GM21825 (cell line): Measurements from ENCODE around the gene UTF1.
A peak's percentile ranks its signal among the peaks of the same experiment; 100 is the strongest.
"Not testable (repeated sequence)": the region's sequence is repeated elsewhere in the genome, so short reads cannot be mapped to it uniquely, and the experiment has no call there.

Experiments used
- ATAC-seq: cut with Tn5 transposase; IDR thresholded peaks from one replicate; pipeline ENCODE4 v1.9.1; 2021; ENCODE audit warnings: mild to moderate bottlenecking, moderate library complexity; ENCODE audit not compliant: unreplicated experiment

Gene UTF1

DNA sequence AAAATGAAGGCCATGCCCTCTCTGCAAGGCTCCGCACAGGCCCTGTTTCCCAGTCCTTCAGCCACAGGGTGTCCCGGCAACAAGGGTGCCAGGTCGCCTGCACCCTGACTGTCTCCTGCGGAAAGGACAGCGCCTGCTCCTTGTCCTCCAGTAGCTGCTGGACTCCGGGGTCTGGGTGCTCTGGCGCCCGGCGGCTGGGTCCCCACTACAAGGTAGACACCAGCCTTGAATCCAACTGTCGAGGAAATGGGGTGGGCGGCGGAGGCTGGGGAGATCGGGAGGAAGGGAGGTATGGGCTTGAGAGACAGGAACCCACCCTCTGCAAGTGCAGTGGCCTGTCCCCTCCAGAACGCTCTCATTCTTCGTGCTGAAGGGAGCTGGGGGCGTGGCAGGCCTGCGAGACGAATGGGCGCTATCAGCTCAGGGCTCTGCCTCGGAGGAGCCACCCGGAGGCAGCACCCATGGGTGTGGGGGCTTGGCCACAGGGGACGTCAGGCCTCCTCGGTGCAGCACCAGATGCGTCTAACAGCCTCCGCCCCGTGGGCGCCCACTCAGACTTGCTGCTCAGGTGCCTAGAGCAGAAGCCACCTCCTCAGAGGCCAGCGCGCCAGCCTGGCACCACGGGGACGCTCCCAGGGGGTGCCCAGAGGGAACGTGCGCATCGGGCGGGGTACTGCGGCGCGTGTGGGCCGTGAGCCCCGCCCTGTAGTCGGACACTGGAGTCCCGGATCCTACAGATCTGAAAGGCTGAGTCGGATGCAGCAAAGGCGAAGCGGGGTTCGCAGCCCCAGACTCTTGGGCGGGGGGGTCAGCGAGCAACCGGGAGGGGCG is 31.1 kb downstream of the UTF1 start:
- ATAC-seq: peak; percentile 44

DNA sequence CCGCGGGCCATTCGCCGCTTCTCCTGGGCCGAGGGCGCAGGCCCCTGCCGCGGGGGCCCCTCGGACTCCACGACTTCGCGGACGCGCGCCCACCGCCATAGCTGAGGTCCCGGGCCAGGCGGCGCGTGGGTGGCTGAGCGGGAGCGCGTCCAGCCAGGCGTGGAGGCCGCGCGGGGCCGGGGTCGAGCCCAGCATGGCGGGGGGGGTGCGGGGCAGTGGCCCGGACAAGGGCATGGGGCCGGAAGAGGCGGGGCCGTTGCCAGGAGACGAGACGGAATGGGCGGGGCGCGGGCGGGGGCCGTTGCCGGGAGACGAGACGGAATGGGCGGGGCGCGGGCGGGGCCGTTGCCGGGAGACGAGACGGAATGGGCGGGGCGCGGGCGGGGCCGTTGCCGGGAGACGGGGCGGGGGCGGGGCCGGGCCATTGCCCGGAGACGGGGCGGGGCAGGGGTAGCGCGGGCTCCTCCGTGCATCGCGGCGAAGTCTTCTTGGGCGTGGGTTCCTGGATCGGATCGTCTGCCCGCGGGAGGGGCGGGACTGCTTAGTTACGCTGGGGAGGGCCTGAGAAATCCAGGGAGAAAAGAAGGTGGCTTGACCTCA is 31.8 kb downstream of the UTF1 start:
- peak; percentile 43 for ATAC-seq

DNA sequence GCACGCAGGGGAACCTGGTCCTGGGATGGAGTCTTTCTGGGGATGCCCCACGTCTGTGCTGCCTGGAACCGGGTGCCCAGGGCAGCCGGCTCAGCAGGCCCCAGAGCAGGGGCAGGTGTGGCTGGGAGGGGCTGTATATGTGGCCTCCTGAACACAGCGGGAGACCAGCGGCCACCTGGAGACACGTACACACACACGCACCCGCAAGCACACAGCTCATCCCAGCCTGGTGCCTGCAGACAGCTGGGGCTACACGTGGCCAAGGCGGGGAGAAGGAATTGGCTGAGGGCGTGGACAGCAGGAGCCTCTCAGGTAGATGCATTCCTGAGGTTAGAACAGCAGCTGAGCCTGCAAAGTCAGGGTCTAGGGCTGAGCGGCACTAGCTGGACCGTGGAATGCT is 32.7 kb downstream of the UTF1 start:
- ATAC-seq: no peak

DNA sequence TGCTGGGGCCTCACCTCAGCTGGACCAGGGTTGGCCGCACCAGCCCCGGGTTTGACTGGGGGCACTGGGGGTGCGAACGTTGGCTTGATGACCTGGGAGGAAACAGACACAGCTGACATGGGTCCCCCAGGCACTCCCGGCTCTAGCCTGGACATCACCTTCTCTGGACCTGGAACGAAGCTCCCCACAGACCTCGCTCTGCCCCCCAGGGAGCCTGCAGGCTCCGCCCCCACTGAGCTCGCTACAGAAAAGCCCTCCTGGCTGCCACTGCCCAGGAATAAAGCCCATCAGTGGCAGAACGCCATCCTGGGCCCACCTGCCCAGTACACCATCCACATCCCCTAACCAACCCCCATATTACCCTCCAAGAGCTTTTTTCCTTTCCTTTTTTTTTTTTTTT is 33.7 kb downstream of the UTF1 start:
- ATAC-seq: no peak

DNA sequence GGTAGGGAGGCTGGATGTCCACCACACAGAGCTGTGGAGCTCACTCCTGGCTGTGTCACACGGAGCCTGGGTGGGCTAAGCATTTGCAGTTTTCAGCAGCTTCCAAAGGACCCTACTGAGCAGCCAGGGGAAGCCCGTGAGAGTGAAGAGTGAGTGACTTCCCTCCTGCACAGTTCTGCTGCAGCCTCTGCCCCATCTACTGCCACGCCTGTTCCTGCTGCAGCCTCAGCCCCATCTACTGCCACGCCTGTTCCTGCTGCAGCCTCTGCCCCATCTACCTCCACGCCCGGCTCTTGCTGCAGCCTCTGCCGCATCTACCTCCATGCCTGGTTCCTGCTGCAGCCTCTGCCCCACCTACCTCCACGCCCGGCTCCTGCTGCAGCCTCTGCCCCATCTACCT is 34.4 kb downstream of the UTF1 start:
- ATAC-seq: no peak

DNA sequence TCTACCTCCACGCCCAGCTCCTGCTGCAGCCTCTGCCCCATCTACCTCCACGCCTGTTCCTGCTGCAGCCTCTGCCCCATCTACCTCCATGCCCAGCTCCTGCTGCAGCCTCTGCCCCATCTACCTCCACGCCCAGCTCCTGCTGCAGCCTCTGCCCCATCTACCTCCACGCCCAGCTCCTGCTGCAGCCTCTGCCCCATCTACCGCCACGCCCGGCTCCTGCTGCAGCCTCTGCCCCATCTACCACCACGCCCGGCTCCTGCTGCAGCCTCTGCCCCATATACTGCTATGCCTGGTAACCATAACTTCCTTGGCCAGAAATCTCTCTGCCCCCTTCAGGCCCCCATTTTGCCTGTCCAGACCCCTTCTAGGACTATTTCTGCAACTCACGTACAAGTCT is 35.0 kb downstream of the UTF1 start:
- not testable (repeated sequence) for ATAC-seq

DNA sequence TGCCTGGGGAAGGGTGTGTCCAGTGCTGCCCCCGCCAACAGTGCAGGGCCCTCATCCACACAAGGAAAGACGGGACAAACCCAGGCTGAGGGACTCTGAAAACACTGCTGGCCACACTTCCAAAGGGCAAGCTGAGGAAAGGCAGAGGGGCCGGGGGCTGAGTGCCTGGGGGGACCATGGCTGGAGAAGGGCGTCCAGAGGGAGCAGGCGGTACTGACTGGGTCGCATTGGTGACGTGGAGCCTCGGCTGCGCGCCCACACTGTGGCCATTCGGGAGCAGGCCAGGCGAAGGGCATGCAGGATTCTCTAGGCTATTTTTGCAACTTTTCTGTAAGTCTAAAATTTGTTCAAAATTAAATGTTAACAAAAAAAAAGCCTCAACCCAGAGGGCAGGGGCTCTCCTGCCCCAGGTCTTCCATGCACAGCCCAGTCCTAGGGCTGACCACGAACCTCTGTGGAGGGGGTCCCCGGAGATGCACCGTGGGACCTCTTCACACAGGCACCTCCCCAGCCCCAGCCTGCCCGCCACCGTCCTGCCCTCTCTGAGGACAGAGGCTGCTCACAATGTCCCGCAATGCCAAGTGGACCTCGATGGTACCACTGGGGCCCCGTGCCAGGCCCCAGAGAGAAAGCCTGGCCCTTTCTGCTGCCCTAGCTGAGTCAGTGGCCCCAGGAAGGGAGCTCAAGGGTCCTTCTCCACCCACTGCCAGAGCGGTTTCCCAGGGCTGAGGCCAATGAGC is 36.2 kb downstream of the UTF1 start:
- ATAC-seq: no peak

DNA sequence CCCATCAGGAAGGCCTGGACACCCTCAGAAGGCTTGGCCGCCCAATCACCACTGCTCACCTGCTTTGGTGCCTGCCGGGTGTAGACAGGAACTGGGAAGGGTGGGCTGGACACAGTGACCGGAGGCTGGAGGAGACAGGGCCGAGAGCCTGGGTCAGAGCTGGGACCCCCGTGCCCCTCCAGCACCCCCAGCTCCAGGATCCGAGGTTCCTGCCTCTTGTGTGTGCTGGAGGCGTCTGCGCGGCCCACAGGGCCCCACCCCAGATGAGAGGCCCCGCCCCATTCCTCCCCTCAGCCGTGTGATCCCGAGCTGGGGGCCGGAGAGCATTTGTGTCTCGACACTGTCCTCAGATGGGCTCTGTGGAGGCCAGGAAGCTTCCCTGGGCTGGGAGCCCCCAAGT is 37.3 kb downstream of the UTF1 start:
- no peak for ATAC-seq

DNA sequence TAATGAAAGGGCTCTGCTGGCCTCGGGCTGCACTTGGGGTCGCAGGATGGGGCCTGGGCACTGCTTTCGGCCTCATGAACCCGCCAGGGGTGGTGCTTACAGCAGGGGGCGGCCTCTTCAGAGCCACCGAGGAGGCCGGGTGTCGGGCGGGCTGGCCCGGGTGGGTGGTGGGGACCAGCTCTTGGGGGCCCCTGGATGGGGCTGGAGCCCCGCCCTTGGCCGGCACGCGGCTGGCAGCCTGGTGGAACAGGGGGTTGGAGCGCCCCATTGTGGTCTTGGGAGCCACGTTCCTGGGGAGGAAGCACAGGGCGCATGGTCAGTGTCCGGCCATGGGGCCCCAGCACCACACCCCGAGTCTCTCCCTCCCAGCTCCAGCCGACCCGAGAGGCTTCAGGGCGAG is 37.8 kb downstream of the UTF1 start:
- ATAC-seq: no peak

DNA sequence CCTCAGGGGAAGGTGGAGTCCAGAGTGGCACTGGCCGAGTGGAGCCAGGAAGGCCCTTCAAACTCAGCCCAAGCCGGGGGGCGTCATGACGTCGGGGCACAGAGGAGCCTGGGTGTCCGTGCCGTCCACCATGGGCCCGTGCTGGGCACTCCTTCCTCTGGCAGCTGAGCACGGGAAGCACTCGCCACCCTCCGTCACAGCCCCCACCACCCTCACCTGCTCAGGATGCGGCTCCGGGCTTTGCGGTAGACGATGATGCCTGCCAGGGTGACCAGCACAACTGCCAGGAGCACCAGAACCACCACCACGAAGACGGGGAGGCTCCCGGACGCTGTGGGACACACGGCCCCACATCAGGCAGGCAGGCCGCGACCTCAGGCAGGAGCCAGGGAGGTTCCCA is 38.5 kb downstream of the UTF1 start:
- ATAC-seq: no peak

DNA sequence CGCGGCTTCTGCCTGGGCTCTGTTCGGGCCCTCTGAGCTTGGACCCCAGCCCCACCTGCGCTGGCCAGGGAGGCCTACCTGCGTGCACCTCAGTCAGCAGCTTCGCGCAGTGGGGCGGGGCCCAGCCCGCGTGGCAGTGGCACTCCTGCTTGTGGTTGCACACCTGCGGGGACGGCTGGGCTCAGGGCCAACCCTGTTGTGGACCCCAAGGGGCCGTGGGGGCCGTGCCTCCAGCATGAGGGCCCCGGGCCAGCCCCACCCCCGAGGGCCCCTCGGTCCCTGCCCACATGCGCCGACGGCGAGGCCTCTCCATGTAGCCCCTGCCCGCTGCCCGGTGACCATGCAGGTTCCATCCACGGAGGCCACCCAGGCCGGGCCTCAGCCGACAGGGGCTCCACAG is 39.4 kb downstream of the UTF1 start:
- no peak for ATAC-seq

DNA sequence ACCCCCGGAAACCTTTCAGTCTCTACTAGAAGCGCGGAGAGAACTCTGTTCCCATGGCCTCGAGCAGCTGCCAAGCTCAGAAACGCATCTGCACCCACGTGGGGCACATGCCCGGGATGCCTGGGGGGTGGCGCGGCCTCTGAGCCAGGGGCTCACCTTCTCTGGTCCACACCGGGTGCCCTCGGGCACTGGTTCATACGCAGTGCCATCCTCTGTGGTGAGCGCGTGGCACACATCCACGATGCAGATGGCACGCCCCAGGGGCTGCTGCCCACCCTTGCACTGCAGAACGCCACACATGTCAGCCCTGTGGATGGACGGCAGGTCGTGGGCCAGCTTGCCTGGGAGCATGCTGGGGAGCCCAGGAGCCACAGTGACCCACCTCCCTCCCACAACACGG is 40.2 kb downstream of the UTF1 start:
- no peak for ATAC-seq

DNA sequence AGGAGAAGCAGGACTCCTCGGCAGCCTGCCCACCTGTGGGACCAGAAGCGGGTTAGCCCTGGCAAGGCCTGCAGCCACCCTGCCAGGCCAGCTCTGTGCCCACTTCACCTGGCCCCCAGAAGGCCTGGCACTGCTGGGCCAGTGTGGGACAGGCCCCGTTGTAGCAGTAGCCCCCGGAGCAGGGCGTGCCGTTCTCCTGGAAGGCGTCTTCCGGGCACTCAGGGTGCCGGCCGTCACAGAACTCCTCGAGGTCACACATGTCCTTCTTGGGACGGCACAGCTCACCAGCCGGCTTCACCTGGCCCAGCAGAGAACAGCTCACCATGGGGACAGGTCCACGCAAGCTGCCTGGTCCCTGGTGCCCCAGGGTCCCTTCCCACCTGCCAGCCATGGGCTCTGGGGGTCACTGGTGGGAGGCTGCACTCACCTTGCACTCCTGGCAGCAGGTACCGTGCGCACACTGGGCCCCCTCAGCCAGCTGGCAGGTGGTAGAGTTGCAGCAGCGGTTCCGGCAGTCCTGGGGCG is 40.8 kb downstream of the UTF1 start:
- ATAC-seq: no peak

DNA sequence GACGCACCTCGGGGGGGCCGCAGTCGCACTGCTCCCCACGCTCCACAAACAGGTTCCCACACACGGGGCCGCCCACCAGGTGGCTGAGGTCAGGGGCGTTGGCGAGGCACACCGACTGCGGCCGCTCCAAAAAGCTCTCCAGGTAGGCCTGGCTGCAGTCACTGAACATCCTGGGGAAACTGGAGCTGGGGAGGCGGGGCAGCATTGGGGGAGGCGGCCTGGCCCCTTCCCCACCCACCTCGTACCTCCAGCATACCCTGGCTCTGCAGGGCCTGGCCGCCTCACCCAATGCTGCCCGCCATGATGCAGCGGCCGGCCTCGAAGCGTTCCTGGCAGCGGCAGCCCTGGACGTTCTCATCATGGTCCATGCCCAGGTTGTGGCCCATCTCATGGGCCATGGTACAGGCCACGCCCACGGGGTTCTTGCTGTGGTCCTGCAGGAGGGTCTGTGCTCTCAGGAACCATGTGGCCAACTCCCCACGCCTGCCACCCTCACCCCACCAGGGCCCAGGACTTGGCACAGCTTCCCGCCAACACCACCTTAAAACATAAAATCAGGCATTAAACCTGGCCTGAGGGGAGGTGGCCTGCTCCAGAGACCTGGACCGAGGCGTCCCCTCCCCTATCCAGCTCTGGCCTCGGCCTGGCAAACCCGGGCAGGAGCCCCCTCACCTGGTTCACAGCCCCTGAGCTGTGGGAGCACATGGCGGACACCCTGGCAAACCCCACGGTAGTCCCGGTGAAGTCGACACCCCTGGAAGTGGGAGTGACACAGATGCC is 41.7 kb downstream of the UTF1 start:
- ATAC-seq: no peak

DNA sequence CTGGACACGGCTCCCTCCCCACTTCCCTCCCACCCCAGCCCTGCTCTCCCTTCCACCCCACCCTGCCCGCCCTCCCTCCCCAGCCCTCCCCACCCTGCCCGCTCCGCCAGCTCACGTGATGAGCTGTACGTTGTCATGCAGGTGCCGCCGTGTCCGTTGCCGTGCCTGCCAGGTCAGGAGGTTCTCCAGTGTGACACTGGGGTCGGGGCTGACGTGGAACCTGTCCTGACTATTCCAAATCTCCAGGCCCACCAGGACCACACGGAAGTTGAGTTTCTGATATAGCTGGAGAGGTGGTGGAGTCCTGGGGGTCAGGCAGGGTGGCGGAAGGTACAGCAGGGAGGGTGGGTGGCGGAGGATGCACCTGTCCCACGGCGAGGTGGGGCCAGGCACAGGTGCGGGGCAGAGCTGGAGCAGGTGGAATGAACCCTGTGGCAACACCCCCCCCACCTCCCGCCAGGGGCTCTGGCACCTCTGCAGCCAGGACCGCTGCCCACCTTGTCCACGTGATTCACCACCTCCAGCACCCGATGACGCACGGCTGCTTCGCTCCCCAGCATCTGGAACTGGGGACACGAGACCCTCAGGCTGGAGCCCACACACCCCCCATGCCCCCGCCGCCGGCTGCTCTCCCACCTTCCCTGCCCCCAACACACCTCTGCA is 42.4 kb downstream of the UTF1 start:
- no peak for ATAC-seq

DNA sequence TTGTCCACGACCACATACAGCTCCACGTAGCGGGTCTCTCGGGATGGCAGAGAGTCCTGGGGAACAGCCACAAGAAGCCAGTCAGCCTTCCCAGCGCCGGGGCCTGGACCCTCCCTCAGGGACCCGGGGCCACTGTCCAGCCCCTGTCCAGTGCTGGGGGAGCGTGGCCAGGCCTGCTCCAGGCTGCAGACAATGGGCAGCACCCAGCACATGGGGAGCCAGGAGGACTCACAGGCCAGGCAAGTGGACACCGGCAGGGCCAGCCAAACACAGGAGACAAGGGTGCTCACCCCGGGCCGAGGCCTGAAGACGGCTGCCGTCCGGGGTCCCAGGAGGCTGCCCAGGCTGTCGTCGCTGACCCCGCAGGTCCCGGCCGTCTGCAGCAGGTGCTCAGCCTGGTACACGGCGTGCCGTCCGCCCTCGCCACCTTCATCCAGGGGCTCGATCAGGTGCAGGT is 43.0 kb downstream of the UTF1 start:
- no peak for ATAC-seq

DNA sequence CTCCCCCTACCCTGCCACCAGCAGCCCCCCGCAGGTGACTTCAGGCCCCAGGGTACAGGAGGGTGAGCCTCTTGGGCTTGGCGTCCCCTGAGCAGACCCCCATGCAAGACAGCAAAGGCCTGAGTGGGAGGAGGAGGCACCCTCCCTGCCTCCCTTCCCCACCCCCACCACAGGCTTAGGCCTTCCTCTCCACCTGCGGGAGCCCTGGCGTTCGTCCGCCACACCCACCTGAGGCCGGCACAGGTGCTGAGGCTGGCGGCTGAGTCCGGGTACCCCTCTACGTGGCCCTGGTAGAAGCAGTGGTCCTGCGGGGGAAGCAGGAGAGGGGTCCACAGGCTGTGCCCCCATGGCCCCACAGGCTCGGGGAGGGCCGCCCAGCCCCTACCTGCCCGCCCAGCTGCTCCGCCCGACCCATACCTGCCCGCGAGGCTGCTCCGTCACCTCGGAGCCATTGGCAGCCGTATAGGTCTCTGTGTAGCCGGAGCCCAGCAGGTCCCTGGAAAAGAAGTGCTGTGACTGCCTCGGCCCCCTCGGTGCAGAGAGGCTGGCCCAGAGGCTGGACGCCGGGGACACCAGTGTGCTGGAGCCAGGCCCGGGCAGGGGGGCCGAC is 43.6 kb downstream of the UTF1 start:
- ATAC-seq: no peak

DNA sequence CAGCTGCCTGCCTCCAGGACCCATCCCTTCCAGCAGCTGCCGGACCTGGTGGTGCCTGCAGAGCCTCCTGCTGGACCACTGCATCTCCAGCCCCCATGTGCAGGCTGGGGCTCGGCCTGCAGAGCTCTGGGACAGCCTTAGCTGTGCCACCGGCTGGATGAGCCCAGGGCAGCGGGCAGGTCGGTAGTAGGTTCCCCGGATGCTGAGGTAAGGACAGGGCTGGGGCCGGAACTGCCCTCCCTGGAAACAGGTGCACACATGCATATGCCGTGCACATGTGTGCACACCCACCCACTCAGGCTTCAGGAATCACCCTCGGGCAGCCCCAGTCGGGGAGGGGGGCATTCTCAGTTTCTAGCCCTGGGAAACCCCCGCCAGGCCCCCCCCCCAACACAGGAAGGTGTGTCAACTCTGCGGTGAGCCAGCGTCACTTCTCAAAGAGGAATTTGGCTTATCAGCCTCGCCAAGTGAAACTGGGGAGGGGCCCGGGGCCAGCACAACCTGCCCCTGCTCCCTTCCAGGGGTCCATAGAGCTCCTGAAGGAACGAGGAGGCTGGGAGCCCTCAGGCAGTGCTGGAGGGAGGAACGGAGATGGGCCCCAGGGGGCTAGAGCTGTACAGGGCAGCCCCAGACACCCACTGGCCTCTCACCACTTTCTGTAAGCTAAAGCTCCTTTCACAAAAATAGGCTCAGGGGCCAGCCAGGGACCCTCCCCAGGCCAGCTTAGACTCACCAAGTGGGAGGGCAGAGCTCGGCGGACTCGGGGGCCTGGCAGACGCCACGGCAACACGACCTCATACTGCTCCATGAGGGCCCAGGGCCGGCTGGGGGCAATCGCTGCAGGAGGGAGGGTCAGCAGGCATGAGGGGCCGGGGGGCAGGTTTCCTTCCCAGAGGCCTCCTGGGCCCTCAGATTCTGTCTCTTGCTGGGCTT is 45.0 kb downstream of the UTF1 start:
- peak; percentile 47 for ATAC-seq

DNA sequence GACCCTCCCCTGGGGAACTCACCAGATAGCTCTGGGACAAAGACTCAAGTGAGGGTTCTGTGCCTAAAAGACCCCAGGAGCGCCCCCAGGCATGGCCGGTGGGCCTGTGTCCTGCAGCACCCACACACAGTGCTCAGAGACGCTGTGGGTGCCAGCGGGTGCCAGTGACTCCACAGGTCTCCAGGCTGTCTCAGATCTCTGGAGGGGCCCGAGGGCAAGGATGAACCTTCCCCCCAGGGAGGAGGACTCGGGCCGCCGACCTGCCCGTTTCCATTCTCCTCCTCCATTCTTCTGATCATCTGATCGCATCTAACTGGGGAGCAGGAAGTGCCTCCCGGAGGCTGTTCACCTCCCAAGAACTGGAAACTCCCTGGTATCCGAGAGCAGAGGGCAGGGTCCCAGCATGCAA is 45.7 kb downstream of the UTF1 start:
- ATAC-seq: peak; percentile 28
